Ammon's horn (tissue), 1 donor: Measurements from ENCODE around the gene SYT7.
"Not testable (repeated sequence)": the region's sequence is repeated elsewhere in the genome, so short reads cannot be mapped to it uniquely, and the experiment has no call there.

ENCODE experiments used
- DNase-seq: peaks from one replicate; pipeline ENCODE4 v3.0.0-alpha.2; 2016; ENCODE audit warnings: low spot score

SYT7 gene

DNA sequence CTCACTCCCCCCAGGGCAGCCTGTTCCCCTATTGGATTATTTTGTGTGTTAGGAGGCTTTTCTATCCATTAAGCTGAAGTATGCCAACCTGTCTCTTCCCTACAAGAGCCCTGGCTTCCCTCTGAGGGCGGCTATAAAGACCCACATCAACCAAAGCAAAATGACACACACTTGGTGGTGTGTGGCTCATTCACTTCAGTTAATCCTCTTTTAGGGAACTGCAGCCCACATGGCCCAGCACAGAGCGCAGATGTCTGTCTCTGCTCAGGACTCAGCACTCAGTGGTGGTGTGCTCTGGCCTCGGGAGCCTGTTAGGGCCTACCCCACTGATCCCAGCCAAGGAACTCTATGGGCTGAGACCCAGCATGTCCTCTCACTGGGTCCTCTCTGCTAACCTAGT is 104.5 kb downstream of the SYT7 start:
- DNase-seq, result no peak

DNA sequence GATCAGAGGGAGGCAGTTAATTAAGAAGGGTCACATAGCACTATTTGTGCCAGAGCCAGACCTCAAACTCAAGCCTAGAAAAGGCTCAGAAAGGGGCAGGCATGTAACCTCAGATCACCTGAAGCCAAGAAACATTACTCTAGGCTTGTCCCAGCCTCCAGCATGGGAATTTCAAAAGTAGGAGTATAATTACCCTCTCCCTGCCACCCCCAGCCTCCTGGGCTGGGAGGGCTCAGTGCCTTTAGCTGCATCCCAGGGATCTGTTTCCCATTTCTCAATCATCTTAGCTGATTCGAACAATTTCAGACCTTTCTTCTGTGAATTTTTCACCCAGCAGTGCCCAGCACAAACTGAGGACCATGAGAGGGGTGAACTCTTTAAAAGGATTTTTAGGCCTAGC is 105.4 kb downstream of the SYT7 start:
- DNase-seq, result no peak

DNA sequence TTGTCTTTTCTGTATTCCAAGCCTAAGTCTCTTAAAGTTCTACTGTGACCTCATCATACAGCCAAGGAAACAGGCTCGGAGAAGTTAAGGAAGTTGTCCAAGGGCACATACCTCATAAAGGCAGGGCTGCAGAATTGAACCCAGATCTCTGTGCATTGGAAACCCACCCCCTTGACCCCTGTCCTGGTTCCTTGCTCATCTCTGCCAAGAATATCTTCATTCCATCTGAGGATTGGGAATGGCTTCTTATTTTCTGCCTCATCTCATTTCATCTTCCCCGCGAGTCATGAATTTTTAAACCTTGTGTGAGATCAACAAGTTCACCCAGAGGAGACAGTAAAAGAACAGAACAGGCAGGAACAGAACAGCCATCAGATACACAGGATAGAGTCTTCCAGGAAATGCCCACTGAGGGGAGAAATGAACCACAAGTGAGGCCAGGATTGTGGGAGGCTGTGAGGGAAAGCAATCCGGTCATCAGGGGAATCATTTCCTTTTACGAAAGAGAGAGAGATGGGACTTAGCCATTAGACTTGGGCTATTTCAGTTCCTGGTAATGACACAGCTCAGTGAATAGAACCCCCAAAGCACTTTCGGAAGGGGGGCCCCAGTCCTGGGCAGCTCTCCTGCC is 106.7 kb downstream of the SYT7 start:
- no peak for DNase-seq

DNA sequence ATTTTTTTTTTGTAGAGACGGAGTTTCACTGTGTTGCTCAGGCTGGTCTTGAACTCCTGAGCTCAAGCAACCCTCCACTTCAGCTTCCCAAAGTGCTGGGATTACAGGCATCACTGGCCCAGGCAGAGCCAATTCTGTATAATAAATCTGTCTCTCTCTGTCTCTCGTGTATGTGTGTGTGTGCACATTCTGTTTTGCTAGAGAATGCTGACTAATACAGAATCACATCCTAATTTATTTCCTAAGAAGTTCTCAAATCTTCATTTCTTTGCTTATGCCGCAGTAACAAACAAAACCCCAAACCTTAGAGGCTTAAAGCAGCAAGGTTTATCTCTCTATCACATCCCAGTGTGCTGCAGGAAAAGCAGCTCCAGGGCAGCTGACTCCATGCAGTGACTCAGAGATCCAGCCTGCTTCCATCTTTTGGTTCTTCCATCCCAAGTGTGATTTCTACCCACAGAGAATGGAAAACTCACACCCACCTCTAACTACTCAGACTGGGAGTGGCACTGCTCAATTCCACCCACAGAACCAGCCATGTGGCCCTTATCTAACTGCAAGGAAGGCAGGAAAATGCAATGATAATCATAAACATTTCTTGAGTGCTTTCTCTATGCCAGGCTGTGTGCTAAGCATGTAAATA is 107.4 kb downstream of the SYT7 start:
- DNase-seq, result no peak

DNA sequence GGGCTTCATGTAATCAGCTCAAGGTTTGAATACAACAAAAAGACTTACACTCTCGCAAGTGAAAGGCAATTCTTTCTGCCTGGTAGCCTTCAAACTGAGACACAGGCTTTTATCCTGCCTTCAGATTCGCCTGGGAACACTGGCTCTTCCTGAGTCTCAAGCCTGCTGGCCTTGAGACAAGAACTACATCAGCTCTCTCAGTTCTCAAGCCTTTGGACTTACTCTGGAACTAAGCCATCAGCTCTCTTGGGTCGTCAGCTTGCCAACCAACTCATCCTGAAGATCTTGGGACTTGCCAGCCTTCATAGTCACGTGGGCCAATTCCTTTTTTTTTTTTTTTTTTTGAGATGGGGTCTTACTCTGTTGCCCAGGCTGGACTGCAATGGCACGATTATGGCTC is 108.0 kb downstream of the SYT7 start:
- DNase-seq, result peak; percentile 74

DNA sequence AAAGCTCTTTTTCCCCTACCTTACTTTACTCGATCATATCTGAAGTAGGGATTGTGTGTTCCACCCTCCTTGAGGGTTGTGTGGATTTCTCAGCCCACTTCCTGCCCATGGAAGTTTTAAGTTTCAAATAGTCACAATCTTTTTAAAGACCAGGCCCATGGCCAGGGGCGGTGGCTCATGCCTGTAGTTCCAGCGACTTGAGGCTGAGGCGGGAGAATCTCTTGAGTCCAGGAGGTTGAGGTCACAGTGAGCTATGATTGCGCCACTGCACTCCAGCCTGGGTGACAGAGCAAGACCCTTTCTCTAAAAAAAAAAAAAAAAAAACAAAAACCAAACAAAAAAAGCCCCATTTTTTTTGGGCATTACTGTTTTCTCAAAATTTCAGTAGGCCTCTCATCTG is 108.6 kb downstream of the SYT7 start:
- no peak for DNase-seq

DNA sequence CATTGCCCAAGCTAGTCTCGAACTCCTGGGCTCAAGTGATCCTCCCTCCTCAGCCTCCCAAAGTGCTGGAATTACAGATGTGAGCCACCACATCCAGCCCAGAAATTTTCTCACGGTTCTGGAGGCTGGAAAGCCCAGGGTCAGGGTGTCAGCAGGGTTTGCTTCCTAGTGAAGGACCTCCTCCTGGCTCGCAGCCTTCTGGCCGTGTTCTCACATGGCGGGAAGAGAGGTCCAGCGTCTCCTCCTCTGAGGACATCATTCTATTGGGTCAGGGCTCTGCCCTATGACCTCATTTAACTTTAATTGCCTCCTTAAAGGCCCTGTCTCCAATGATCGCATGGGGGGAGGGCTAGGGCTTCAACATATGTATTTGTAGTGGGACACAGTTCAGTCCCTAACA is 112.9 kb downstream of the SYT7 start:
- DNase-seq, result no peak

DNA sequence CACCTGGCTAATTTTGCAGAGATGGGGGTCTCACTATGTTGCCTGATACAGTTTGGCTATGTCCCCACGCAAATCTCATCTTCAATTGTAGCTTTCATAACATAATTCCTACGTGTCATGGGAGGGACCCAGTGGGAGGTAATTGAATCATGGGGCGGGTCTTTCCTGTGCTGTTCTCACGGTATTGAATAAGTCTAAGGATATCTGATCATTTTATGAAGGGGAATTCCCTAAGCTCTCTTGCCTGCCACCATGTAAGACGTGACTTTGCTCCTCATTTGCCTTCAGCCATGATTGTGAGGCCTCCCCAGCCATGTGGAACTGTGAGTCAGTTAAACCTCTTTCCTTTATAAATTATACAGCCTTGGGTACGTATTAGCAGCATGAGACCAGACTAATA is 113.3 kb downstream of the SYT7 start:
- DNase-seq, result not testable (repeated sequence)
